HG03064 (cell line): ENCODE measurements around the gene IRF8.
"Not testable (repeated sequence)": the region's sequence is repeated elsewhere in the genome, so short reads cannot be mapped to it uniquely, and the experiment has no call there.

Source experiments
- ATAC-seq: cut with Tn5 transposase; IDR thresholded peaks from one replicate; pipeline ENCODE4 v1.9.1; 2021; ENCODE audit warnings: low read depth; ENCODE audit not compliant: unreplicated experiment

IRF8 gene

GRCh38 chr16:85929259-85929721 lies 30.3 kb downstream of the IRF8 start:
- ATAC-seq, result no peak

GRCh38 chr16:85930301-85930700 lies 31.3 kb downstream of the IRF8 start:
- no peak for ATAC-seq

- ATAC-seq, result no peak
Measured at GRCh38 chr16:85931596-85932402, 32.8 kb downstream of the IRF8 start.

- no peak for ATAC-seq
Measured at GRCh38 chr16:85934210-85934609, 35.2 kb downstream of the IRF8 start.

- ATAC-seq, result peak; percentile 24
Measured at GRCh38 chr16:85935391-85935973, 36.5 kb downstream of the IRF8 start.

- ATAC-seq, result peak; percentile 57
Measured at GRCh38 chr16:85935974-85936760, 37.2 kb downstream of the IRF8 start.

GRCh38 chr16:85936816-85937215 lies 37.9 kb downstream of the IRF8 start:
- peak; percentile 26 for ATAC-seq

GRCh38 chr16:85940214-85940613 lies 41.3 kb downstream of the IRF8 start:
- no peak for ATAC-seq

GRCh38 chr16:85941863-85942644 lies 43.1 kb downstream of the IRF8 start:
- ATAC-seq, result no peak

GRCh38 chr16:85942659-85943058 lies 43.7 kb downstream of the IRF8 start:
- ATAC-seq, result not testable (repeated sequence)

GRCh38 chr16:85943711-85944110 lies 44.7 kb downstream of the IRF8 start:
- ATAC-seq, result no peak

- ATAC-seq, result no peak
Measured at GRCh38 chr16:85944572-85945423, 45.8 kb downstream of the IRF8 start.

- ATAC-seq, result no peak
Measured at GRCh38 chr16:85945424-85945751, 46.4 kb downstream of the IRF8 start.

GRCh38 chr16:85946541-85947124 lies 47.7 kb downstream of the IRF8 start:
- ATAC-seq, result no peak

GRCh38 chr16:85947230-85948137 lies 48.5 kb downstream of the IRF8 start:
- peak; percentile 68 for ATAC-seq

GRCh38 chr16:85948138-85948509 lies 49.2 kb downstream of the IRF8 start:
- peak; percentile 27 for ATAC-seq

- no peak for ATAC-seq
Measured at GRCh38 chr16:85948616-85949265, 49.8 kb downstream of the IRF8 start.
